Stimulated activated CD4-positive, alpha-beta T cell treated with anti-CD3 and anti-CD28 coated beads, Interleukin-2, amount 100 ng/mL, for 48 hours (primary cell): ENCODE results near the gene ZSCAN12.
A peak's percentile ranks its signal among the peaks of the same experiment; 100 is the strongest.
"Not testable (repeated sequence)": the region's sequence is repeated elsewhere in the genome, so short reads cannot be mapped to it uniquely, and the experiment has no call there.

Experiments used
- DNase-seq, 2 donors: peaks; one replicate each; pipeline ENCODE4 v3.0.0-alpha.2; 2020

Gene ZSCAN12

DNA sequence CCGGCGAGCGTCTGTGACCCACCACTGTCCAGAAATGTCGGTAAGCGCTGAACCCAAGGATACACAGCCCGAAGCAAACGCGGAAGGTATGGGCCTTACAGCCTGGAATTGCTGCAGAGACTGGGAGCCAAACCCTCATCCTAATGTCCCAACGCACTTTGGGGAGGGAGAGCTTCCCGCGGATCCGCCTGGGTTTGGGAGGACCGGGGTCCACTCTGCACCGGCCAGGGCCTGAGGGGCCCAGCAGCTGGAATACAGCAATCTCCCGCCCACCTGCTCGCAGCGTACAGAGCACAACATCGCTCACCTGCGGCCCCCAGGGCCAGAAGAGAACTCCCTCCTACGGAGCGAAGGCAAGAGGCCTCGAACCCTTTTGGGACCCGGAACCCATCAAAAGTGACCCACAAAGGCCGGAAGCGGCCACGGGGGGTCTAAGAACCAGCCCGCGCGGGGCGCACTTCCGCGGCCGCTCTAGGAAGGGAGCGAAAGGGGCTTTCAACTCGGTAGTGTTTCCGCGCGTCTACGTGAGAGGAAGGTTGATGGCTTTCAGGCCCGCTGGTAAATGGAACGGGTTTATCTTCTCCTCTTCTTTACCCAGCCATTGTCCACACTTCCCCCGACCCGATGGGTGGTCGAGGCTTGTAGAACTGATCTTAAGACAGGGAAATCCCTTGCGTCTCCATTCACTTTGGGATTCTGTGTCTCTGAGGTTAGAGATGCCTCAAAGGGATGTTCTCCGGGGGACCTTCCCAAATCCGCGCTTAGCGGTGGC is at the start of gene ZSCAN12:
Gene ZSCAN12, minus strand, starts transcription at position 398 of the 772 bp plus-strand sequence. CDS start 1,342 bp downstream, outside the sequence.
- peak; percentile 73 to 78 for DNase-seq

- DNase-seq = no peak
These were observed 49.5 kb upstream of the ZSCAN12 start for GRCh38 chr6:28449056-28449455.

DNA sequence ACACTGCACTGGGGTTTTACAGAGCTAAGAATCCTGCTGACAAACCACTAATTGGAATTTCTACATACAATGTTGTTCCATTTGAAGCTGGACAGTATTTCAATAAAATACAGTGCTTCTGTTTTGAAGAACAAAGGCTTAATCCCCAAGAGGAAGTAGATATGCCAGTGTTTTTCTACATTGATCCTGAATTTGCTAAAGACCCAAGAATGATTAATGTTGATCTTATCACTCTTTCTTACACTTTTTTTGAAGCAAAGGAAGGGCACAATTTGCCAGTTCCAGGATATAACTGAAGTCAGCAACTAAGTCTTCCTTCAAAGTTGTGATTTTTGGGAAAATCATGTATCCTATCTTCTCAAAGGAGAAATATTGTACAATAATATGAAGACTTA is 48.0 kb upstream of the ZSCAN12 start:
- not testable (repeated sequence) for DNase-seq

DNA sequence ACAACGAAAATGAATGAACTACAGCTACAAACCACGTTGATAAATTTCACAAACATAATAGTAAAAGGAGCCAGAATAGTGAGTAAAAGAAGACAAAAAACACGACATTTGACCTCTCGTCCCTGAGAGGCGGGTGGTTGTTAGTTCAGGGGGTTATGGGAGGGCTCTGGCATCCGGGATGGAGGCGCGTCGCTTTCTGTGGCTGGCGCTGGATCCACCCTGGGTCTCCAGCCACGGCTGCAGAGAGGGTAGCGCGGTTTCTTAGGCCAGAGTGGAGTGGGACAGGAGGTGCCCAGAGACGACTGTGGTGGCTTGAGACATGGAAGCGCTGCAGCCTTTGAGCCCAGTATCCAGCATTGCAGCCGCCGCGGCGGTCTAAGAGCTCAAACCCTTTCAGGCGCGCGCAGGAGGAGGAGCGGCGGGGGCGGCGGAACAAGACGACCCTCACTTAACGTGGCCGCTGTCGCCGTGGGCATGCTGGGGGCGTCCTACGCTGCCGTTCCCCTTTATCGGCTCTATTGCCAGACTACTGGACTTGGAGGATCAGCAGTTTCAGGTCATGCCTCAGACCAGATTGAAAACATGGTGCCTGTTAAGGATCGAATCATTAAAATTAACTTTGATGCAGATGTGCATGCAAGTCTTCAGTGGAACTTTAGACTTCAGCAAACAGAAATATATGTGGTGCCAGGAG is 47.4 kb upstream of the ZSCAN12 start:
- DNase-seq = no peak

- DNase-seq = not testable (repeated sequence)
These were observed 45.2 kb upstream of the ZSCAN12 start for GRCh38 chr6:28444759-28445158.

DNA sequence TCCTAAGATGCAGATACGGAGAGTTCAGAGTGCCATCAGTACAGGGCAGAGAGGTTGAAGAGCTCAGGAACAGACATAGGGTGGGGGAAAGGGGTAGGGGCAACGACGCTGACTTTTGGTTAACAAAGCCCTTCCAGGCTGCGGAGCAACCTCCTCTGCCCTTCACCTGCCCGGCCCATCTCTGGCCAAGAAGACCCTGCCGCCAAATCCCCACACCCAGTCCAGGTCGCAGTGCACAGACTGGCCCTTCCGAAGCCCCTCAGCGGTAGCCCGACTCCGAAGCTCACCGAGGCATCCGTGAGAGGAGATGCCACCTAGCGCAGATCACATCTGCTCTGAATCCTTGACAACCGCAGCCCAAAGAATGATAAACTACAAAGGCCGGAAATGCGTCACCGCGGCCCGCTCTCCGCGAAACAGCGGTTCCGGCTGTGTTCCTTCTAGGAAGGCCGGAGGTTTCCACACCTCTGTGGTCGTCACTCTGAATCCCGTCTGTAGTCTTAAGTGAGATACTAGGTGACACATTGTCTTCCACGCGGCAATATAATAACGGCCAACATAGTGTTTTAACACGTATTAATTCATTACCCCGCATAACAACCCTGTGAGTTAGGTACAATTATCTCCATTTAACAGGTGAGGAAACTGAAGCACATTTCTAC is 43.7 kb upstream of the ZSCAN12 start, which contains the start of gene ZSCAN23:
Gene ZSCAN23, minus strand, starts transcription at position 380 of the 662 bp plus-strand sequence. CDS start 7,225 bp downstream, outside the sequence.
- peak; percentile 68 to 72 for DNase-seq

- no peak for DNase-seq
These were observed 43.0 kb upstream of the ZSCAN12 start for GRCh38 chr6:28442586-28442985.

DNA sequence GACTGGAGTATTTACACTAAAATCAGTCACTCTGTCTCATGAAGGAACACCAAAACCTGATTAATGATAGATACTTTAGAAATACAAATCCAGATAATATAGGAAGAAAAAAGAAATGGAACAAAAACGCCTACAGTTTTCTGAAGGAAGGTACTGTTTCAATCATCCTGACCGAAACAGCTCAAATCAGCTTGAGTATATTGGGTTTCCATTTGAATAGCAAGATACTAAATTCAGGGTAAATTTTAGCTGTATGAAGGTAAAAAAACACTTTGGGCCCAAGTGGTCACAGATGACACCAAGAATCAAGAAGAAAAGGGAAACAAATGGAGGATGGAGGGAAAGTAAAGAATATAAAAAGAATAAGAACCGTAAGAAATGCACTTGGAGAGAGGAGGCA is 36.9 kb upstream of the ZSCAN12 start:
- DNase-seq = no peak

- DNase-seq = no peak
These were observed 33.6 kb upstream of the ZSCAN12 start for GRCh38 chr6:28433119-28433518.

DNA sequence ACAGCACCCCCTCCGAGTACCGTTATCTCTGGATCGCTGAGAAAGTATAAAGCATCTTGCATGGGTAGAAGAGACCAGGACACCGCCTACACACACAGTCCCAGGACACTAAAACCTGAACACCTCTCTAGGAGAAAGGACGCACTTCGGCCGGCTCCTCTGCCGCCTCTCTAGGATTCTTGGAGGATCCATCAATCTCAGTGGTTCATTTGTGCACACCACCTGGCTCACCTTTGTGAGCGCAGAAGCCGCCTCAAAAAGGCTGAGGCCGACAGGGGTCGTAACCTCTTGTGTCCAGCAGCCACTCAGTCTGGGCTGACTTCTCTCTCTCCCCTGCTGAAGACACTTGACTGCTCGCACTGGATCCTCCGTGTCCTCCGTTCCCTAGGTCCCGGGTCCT is 30.2 kb upstream of the ZSCAN12 start:
- DNase-seq = no peak

DNA sequence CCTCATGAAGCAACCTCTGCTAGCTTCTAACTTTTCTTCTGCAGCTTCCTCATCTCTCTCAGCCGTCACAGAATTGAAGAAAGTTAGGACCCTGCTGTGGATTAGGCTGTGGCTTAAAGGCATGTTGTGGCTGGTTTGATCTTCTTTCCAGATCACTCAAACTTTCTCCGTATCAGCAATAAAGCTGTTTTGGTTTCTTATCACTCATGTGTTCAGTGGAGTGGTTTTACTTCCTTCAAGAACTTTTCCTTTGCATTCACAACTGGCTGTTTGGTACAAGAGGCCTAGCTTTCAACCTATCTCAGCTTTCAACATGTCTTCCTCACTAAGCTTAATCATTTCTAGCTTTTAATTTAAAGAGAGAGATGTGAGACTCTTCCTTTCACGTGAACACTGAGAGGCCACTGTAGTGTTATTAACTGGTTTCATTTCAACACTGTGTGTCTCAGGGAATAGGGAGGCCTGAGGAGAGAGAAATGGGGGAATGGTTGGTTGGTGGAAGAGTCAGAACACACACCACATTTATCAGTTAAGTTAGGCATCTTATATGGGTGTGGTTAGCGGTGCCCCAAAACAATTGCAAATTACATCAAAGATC is 26.5 kb upstream of the ZSCAN12 start:
- DNase-seq = no peak

DNA sequence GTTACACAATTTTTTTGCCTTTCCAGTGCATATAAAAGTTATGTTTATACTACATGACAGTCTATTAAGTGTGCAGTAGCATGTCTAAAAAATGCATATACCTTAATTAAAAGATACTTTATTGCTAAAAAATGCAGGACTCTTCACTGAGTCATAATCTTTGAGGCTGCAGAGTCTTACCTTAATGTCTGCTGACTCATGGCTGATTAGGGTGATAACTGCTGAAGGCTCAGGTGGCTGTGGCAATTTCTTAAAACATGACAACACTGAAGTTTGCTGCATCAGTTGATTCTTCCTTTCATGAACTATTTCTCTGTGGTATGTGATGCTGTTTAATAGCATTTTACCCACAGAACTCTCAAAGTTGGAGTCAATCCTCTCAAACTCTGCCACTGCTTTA is 24.6 kb upstream of the ZSCAN12 start:
- no peak for DNase-seq

- DNase-seq = no peak
These were observed 24.0 kb upstream of the ZSCAN12 start for GRCh38 chr6:28423546-28423945.

DNA sequence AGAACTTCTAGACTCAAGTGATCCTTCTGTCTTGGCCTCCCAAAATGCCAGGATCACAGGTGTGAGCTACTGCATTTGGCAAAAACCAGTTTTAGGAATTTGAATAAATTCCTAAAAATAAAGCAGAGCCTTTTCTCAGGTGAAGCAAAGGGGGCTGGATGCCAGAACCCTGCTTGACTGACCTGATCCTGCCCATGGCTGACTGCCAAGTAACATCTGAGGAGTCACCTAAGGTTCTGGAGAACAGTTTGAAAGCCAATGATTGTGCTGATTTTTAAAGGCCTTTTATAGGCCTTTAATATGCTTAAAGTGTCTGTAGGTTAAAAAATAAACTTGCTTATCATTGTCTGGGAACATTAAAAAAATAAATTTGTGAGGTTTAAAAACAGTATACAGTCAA is 14.1 kb upstream of the ZSCAN12 start:
- no peak for DNase-seq

GRCh38 chr6:28410767-28411166 is 11.2 kb upstream of the ZSCAN12 start:
- no peak for DNase-seq

DNA sequence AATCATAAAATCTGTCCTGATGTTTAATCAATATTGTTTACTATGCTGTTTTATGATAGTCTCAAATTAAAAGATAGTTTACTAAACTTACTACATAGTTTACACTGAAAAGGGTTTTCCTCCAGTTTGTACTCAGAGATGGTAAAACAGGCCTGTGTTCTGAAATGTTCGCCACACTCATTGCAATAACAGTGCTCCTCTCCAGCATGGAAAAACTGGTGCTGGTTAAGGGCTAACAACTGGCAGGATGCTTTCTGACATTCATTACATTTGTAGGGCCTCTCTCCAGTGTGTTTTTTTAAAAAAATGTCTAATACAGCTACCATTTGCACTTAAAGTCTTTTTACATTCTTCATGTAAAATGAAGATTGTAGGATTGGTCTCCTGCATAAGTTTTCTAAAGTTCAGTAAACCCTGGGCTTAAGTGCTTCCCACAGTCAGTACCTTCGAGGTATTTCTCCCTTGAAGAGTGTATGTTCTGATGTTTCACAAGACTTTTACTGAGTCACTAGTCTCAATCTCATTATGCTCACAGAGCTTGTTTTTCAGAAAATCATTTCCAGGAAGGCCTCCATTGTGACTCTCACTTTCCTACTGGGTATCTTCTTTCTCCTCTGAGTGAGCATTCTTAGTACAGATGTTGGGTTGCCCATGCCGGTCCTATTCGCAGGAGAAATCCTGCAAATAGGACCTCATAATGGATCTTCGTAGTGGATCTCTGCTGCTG is 8.7 kb upstream of the ZSCAN12 start:
- no peak for DNase-seq

DNA sequence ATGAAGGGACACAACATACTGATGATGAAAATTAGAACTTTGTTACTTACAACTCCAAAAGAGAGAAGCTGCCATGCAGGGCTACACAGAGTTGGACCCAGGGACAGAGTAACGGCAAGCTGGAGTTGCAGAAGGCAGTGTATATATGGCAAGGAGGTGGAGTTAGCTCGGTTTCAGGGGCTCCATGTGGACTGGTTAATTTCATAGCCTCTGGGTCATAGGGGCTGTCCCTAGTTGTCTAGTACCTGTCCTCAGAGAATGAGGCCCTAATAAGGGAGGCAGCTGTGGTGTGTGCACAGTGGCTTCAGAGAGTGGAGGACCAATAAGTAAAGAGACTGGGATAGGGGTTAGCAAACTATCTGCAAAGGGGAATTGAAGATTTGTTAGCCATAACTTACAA is 7.9 kb upstream of the ZSCAN12 start:
- no peak for DNase-seq

- DNase-seq = not testable (repeated sequence)
These were observed 4.4 kb upstream of the ZSCAN12 start for GRCh38 chr6:28403923-28404322.

DNA sequence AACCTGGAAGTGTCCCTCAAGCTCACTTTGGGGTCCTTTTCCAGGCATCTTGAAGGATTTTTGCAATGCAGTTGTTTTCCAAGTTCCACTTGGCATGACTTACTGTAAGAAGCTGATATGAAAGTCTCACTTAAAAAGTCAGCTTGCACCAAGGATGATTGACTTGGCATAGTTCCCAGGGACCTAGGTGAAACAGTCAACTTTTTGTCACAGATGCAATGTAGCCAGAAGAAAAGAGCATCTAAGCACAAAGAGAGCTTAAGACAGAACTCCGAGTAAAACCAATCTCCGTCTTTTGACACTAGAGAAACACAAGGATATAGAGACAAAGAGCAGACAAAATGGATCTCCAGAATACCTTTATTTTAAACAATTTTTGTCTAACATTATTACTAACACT is 2.6 kb upstream of the ZSCAN12 start:
- no peak for DNase-seq

- DNase-seq = no peak
These were observed 1.6 kb upstream of the ZSCAN12 start for GRCh38 chr6:28401172-28401571.

DNA sequence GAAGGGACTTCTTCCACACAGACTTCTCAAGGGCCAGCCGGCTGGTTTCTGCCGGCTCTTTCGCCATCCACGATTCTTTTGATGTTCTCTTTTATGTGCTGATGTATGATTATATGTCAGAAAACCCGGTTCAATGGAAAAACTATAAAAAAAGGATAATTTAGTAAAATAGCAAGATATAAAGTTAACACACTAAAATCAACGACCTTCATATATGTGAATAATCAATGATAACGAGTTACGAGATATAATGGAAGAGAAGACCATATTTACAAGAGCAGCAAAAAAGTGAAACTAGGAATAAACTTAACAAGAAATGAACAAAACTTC is 540 bp upstream of the ZSCAN12 start:
- no peak for DNase-seq

DNA sequence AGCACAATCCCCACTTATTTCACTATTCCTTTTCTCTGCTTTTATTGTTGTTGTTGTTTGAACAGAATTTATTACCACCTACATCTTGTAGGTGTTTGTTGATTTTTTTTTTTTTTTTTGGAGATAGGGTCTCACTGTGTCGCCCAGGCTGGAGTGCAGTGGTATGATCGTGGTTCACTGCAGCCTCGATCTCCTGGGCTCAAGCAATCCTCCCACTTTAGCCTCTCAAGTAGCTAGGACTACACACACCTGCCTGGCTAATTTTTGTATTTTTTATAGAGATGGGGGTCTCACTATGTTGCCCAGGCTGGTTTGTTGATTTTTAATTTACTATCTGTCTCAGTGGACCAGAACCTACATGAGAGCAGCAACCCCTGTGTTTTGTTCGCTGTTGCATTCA is 3.6 kb downstream of the ZSCAN12 start:
- no peak for DNase-seq
